HCT116 (cell line): ENCODE measurements around the gene NDUFC2. TPM values are rescaled to one million over a fixed set of nuclear protein-coding genes. Genes with fewer than 3 reads are reported as not detected.

Experiments used
- ATAC-seq: fragments of 200-7000 bp; cut with Tn5 transposase; 2 replicates; pipeline ENCODE4 v1.9.1; 2020; ENCODE audit warnings: mild to moderate bottlenecking, moderate library complexity
- BruUV-seq: library from RNA; stranded (reverse); fragments of 400-500 nt; replicated peaks from 2 replicates; lab custom pipeline; 2021; lab: Mats Ljungman, UMichigan
- CTCF ChIA-PET: fragments of 300-600 bp; sonication (Branson Sonifier 250); formaldehyde crosslinking; loops from one replicate; lab custom pipeline; 2021; ENCODE audit warnings: antibody characterized with exemption; lab: Charles Lee
- POLR2A ChIA-PET: fragments of 300-600, 350-600 bp; sonication (Branson Sonifier 250); formaldehyde crosslinking; loops from one replicate; lab custom pipeline; 2021; ENCODE audit warnings: antibody characterized with exemption; lab: Charles Lee
- RAD21 ChIA-PET, 2 experiments: fragments of 300-600 bp; sonication (Branson Sonifier 250); formaldehyde crosslinking; loops; one replicate each; lab custom pipeline; 2023; ENCODE audit warnings: low total read pairs in 2 of 2; ENCODE audit not compliant: uncharacterized antibody in 2 of 2, unreplicated experiment in 2 of 2, low non-redundant PET in 1 of 2; lab: Charles Lee
- DNase-seq: peaks from one replicate; pipeline ENCODE4 v3.0.0-alpha.2; 2010; ENCODE audit warnings: low read depth, low spot score
- H2AFZ ChIP-seq: fragments of 200-600 bp; shearing (Covaris generic), sonication (generic); 2 replicates; pipeline ENCODE4 v1.6.1; 2017; ENCODE audit warnings: low read depth, mixed run types, mixed read lengths, antibody characterized with exemption, low read length; ENCODE audit not compliant: poor library complexity, severe bottlenecking
- H3K27ac ChIP-seq: 2 replicates; pipeline ENCODE4 v1.5.1; 2012; ENCODE audit warnings: low read depth, low read length
- H3K27me3 ChIP-seq: fragments of 200-600 bp; sonication (generic); 2 replicates; pipeline ENCODE4 v1.6.1; 2016; ENCODE audit warnings: mixed run types, low read length, mixed read lengths; ENCODE audit not compliant: insufficient read depth
- H3K36me3 ChIP-seq, 2 experiments: fragments of 200-500 bp in 1 of 2; fragments of 200-600 bp in 1 of 2; sonication (Bioruptor generic) in 1 of 2; sonication (generic) in 1 of 2; 2 replicates each; pipeline versions ENCODE4 v1.5.1 to v1.6.1; 2014 to 2016; ENCODE audit warnings: low read length in 2 of 2, inconsistent platforms in 1 of 2, mixed read lengths in 1 of 2, mixed run types in 1 of 2; ENCODE audit not compliant: insufficient read depth in 2 of 2, control insufficient read depth in 1 of 2
- H3K4me1 ChIP-seq, 2 experiments: fragments of 200-600 bp in 1 of 2; sonication (generic) in 1 of 2; 2 replicates each; pipeline versions ENCODE4 v1.5.1 to v1.6.1; 2012 to 2017; ENCODE audit warnings: low read length in 2 of 2, inconsistent platforms in 1 of 2, mild to moderate bottlenecking in 1 of 2, mixed read lengths in 1 of 2, mixed run types in 1 of 2, moderate library complexity in 1 of 2; ENCODE audit not compliant: insufficient read depth in 2 of 2, control insufficient read depth in 1 of 2
- H3K4me2 ChIP-seq: fragments of 200-600 bp; sonication (generic); 2 replicates; pipeline ENCODE4 v1.6.1; 2017; ENCODE audit warnings: mixed run types, low read length, mixed read lengths
- H3K4me3 ChIP-seq, 2 experiments: fragments of 200-600 bp in 1 of 2; sonication (generic) in 1 of 2; replicated peaks in 1 of 2; 2 replicates each; pipeline ENCODE4 v1.5.1; 2011 to 2016; ENCODE audit warnings: low read length in 2 of 2, control low read depth in 1 of 2, low read depth in 1 of 2, mild to moderate bottlenecking in 1 of 2, mixed read lengths in 1 of 2, mixed run types in 1 of 2
- H3K79me2 ChIP-seq: fragments of 200-600 bp; sonication (generic); 2 replicates; pipeline ENCODE4 v1.6.1; 2017; ENCODE audit warnings: mild to moderate bottlenecking, mixed run types, low read length, moderate library complexity, mixed read lengths; ENCODE audit not compliant: insufficient read depth
- H3K9ac ChIP-seq: fragments of 200-600 bp; sonication (generic); 2 replicates; pipeline ENCODE4 v1.6.1; 2016; ENCODE audit warnings: low read length, mixed read lengths
- H3K9me2 ChIP-seq: fragments of 200-600 bp; sonication (generic), shearing (Covaris generic); 2 replicates; pipeline ENCODE4 v1.6.1; 2017; ENCODE audit warnings: mixed run types, mild to moderate bottlenecking, moderate library complexity; ENCODE audit not compliant: insufficient read depth
- H3K9me3 ChIP-seq, 2 experiments: fragments of 200-500 bp in 1 of 2; fragments of 200-600 bp in 1 of 2; sonication (Bioruptor generic) in 1 of 2; sonication (generic) in 1 of 2; 2 replicates each; pipeline ENCODE4 v1.6.1; 2014 to 2017; ENCODE audit warnings: low read length in 2 of 2, mixed read lengths in 2 of 2, inconsistent platforms in 1 of 2, low read depth in 1 of 2, mild to moderate bottlenecking in 1 of 2, mixed run types in 1 of 2, moderate library complexity in 1 of 2; ENCODE audit not compliant: control insufficient read depth in 1 of 2, insufficient read depth in 1 of 2
- H4K20me1 ChIP-seq: fragments of 200-600 bp; sonication (generic), shearing (Covaris generic); 2 replicates; pipeline ENCODE4 v1.6.1; 2017; ENCODE audit warnings: mixed run types, mild to moderate bottlenecking, moderate library complexity; ENCODE audit not compliant: insufficient read depth
- CBX3 ChIP-seq: IDR thresholded peaks from 2 replicates; pipeline ENCODE4 v1.6.1; 2012; ENCODE audit warnings: low read depth
- ELF1 ChIP-seq: IDR thresholded peaks from 2 replicates; pipeline ENCODE4 v1.6.1; 2012; ENCODE audit warnings: low read depth, borderline replicate concordance
- FOSL1 ChIP-seq: IDR thresholded peaks from 2 replicates; pipeline ENCODE4 v1.6.1; 2012; ENCODE audit warnings: low read depth
- POLR2AphosphoS5 ChIP-seq: IDR thresholded peaks from 2 replicates; pipeline ENCODE4 v1.6.1; 2011; ENCODE audit warnings: mild to moderate bottlenecking, low read depth, low read length, moderate library complexity
- RAD21 ChIP-seq: IDR thresholded peaks from 2 replicates; pipeline ENCODE4 v1.6.1; 2012; ENCODE audit warnings: low read depth, mild to moderate bottlenecking
- SP1 ChIP-seq: IDR thresholded peaks from 2 replicates; pipeline ENCODE4 v1.6.1; 2012; ENCODE audit warnings: low read depth
- ZNF274 ChIP-seq: fragments of 200-500 bp; sonication (Bioruptor generic); IDR thresholded peaks from 2 replicates; pipeline ENCODE4 v1.6.1; 2014; ENCODE audit warnings: mild to moderate bottlenecking, low read depth, low read length, inconsistent platforms
- intact Hi-C: fragments of 100-400 bp; cut with micrococcal nuclease; formaldehyde crosslinking; loops from 2 replicates; pipeline ENCODE4 v1.10.0; 2022
- total RNA-seq: library from RNA; stranded (reverse); gene quantifications from one replicate; pipeline ENCODE4 v1.2.1, GENCODE V29; 2021; ENCODE audit not compliant: unreplicated experiment
- TF ChIP-seq, protein P1 (sequence below): IDR thresholded peaks from 2 replicates; pipeline ENCODE4 v1.6.1; 2012
- TF ChIP-seq, protein P2 (sequence below): IDR thresholded peaks from 2 replicates; pipeline ENCODE4 v1.6.1; 2012
- TF ChIP-seq, protein P3 (sequence below), 3 experiments: fragments of 200-600 bp in 1 of 3; sonication (generic) in 1 of 3; IDR thresholded peaks in 2 of 3; conservative IDR thresholded peaks in 1 of 3; 2 replicates each; pipeline ENCODE4 v1.5.1; 2012 to 2017; ENCODE audit warnings: low read depth in 2 of 3, low read length in 2 of 3, antibody characterized with exemption in 1 of 3, borderline replicate concordance in 1 of 3, control low read depth in 1 of 3, mild to moderate bottlenecking in 1 of 3, mixed read lengths in 1 of 3, mixed run types in 1 of 3, moderate library complexity in 1 of 3; ENCODE audit not compliant: insufficient read depth in 1 of 3

NDUFC2 gene
- total RNA-seq, 1 experiment from 2014 or later = 225 TPM

DNA sequence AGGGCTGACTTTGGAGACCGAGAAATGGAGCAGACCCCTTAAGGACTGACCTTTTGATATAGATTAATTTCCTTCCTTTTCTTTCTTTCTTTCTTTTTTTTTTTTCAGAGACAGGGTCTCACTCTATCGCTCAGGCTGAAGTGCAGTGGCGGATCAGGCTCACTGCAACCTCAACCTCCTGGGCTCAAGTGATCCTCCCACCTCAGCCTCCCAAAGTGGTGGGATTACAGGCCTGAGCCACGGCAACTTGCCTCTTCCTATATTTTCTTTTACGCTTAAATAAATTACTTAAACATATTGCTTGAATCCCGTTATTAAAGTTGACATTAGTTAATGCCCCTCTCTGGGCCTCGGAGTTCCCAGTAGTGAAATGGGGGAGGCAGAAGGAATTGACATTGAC lies 56.2 kb downstream of the NDUFC2 start:
- no TSS peak for BruUV-seq
- H3K9ac ChIP-seq = peak overlapping the region; percentile 78
- peak overlapping the region; percentile 74 to 76 for H3K4me3 ChIP-seq
- TF ChIP-seq, protein P1, sequence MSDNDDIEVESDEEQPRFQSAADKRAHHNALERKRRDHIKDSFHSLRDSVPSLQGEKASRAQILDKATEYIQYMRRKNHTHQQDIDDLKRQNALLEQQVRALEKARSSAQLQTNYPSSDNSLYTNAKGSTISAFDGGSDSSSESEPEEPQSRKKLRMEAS = no peak
- TF ChIP-seq RAD21 (no peak), CBX3 (0 out of 2 replicates have a peak, but pooled peaks have one; percentile 14), ELF1 (no peak), SP1 (no peak), ZNF274 (no peak), POLR2AphosphoS5 (no peak), FOSL1 (no peak)
- TF ChIP-seq, protein P2, sequence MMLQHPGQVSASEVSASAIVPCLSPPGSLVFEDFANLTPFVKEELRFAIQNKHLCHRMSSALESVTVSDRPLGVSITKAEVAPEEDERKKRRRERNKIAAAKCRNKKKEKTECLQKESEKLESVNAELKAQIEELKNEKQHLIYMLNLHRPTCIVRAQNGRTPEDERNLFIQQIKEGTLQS = no peak
- TF ChIP-seq, protein P3, sequence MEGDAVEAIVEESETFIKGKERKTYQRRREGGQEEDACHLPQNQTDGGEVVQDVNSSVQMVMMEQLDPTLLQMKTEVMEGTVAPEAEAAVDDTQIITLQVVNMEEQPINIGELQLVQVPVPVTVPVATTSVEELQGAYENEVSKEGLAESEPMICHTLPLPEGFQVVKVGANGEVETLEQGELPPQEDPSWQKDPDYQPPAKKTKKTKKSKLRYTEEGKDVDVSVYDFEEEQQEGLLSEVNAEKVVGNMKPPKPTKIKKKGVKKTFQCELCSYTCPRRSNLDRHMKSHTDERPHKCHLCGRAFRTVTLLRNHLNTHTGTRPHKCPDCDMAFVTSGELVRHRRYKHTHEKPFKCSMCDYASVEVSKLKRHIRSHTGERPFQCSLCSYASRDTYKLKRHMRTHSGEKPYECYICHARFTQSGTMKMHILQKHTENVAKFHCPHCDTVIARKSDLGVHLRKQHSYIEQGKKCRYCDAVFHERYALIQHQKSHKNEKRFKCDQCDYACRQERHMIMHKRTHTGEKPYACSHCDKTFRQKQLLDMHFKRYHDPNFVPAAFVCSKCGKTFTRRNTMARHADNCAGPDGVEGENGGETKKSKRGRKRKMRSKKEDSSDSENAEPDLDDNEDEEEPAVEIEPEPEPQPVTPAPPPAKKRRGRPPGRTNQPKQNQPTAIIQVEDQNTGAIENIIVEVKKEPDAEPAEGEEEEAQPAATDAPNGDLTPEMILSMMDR (IDR thresholded peaks at IDR 0.05 in 2 of 3, conservative IDR thresholded peaks at IDR 0.05 in 1 of 3; ENCODE audit: borderline replicate concordance in 1 of 3, insufficient read depth in 1 of 3, low read depth in 2 of 3, low read length in 2 of 3) = peak in 2 of 3 experiments; percentile 10 to 19; a peak in 1 of 6 replicates
- ChIA-PET RAD21 (no interaction called here), POLR2A (no interaction called here), CTCF (no interaction called here)
- peak overlapping the region; percentile 54; the same call in 1 of the 2 replicates for H3K27ac ChIP-seq
- H2AFZ ChIP-seq = peak overlapping the region; percentile 56
- ATAC-seq (peak; percentile 59), DNase-seq (no peak)
- no peaks in the 10 kb centered on the region for H3K9me2 ChIP-seq
- no peaks in the 10 kb centered on the region for H4K20me1 ChIP-seq
- no peaks in the 10 kb centered on the region for H3K36me3 ChIP-seq
- peaks cover 18% of the 10 kb centered on the region for H3K79me2 ChIP-seq
- H3K9me3 ChIP-seq = no peaks in the 10 kb centered on the region
- H3K4me1 ChIP-seq = peaks cover 26 to 54% of the 10 kb centered on the region in 2 experiments
- H3K4me2 ChIP-seq = peak overlapping the region; percentile 99
- intact Hi-C loops = no loop called here
- H3K27me3 ChIP-seq = no peaks in the 10 kb centered on the region
